Activated CD4-positive, alpha-beta T cell treated with anti-CD3 and anti-CD28 coated beads, Interleukin-2, amount 50 U/mL, for 16 hours (primary cell): Measurements from ENCODE around the gene HIC2.
"Not testable (repeated sequence)": the region's sequence is repeated elsewhere in the genome, so short reads cannot be mapped to it uniquely, and the experiment has no call there.

ENCODE experiments used
- DNase-seq: peaks from one replicate; pipeline ENCODE4 v3.0.0-alpha.2; 2020

Gene HIC2

DNA sequence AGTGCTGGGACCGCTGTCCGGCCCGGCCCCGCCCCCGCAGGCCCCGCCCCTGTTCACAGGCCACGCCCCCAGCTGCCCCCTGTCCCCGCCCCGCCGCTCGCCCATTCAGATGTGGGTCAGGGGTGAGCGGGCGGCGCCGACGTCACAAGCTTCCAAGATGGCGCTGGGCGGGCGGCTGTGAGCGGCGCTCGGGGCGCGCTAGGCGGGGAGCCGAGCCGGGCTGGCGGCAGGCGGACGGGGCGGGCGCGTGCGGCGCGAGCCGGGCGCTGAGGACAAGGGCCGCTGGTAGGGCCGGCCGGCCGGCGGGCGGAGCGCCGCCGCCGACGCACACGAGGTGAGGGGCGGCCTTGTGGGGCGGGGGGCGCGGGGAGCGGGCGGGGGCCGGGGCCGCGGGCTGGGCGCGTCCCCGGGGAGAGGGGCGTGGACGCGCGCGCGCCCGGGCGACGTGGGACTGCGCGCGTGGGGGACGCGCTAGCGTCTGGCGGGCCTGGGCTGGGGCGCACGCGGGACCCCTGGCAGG, at the start of gene HIC2:
Gene HIC2, plus strand, starts transcription at position 145 of the 520 bp plus-strand sequence. CDS start 25,461 bp downstream, outside the sequence.
- not testable (repeated sequence) for DNase-seq

DNA sequence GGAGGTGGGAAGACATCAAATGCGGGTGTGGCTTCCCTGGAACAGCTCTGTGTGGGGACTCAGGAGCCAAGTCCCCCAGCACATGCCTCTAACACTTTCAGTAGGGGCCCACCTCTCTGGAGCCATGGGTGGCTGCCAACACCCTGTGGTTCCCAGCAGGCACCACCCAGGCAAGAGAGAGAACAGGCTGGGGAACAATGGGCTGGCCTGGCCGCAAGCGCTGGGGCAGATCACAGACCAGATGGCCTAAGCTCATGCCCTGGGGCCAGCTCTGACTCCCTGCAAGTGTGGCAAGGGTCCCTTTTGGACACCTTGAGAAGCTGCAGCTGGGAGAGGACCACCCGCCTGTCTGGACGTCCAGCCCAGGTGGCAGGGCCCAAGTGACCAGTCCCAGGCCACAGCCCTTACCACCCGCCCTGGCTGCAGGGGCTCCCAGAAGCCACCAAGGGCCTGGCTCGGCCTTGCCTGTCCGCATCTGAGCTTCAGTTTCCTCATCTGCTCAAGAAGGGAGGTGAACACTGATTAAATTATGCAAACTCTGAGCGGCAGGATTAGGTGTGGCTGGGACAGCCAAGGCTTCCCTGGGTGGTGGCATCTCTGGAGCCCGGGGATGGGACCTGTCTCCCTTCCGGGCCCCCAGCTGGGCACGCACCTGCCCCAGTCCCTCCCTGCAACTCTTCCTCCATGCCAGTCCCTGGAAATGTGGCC, 48.4 kb upstream of the HIC2 start:
- not testable (repeated sequence) for DNase-seq

DNA sequence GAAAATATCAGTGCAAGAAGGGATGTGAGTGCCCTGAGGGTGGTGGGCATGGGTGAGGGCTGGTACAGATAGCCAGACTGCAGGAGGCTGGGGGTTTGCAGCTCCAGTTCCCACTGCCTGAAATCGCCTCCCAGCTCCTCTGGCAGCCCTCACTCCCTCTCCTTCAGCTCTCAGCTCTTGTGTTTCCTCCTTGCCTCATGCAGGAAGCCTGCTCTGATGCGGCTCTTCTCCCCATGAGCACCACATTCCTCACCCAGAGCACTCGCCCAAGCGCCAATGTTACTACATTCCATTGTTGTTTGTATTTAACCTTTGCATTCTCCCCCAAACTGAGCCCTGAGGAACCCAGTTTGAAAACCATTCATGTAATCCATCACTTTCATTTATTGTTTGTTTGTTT, 41.3 kb upstream of the HIC2 start:
- not testable (repeated sequence) for DNase-seq

DNA sequence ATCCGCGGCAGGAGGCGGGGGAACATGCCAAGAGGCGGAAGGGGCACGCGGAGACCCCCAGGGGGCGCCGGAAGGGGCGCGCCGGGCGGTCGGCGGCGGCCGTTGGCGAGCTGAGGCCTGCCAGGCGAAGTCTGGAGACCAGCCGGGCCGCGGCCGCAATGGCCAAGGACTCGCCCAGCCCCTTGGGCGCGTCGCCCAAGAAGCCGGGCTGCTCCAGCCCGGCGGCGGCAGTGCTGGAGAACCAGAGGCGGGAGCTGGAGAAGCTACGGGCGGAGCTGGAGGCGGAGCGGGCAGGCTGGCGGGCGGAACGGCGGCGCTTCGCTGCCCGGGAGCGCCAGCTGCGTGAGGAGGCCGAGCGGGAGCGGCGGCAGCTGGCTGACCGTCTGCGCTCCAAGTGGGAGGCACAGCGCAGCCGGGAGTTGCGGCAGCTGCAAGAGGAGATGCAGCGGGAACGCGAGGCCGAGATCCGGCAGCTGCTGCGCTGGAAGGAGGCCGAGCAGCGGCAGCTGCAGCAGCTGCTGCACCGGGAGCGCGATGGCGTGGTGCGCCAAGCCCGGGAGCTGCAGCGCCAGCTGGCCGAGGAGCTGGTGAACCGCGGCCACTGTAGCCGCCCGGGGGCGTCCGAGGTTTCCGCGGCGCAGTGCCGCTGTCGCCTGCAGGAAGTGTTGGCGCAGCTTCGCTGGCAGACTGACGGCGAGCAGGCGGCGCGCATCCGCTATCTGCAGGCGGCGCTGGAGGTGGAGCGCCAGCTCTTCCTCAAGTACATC, 33.3 kb upstream of the HIC2 start, which contains the start of gene RIMBP3B:
Gene RIMBP3B, plus strand, starts transcription at position 51 of the 767 bp plus-strand sequence. Its CDS starts 108 bp downstream, at position 159.
- not testable (repeated sequence) for DNase-seq

- not testable (repeated sequence) for DNase-seq
These were observed 32.5 kb upstream of the HIC2 start for GRCh38 chr22:21384468-21385357.

DNA sequence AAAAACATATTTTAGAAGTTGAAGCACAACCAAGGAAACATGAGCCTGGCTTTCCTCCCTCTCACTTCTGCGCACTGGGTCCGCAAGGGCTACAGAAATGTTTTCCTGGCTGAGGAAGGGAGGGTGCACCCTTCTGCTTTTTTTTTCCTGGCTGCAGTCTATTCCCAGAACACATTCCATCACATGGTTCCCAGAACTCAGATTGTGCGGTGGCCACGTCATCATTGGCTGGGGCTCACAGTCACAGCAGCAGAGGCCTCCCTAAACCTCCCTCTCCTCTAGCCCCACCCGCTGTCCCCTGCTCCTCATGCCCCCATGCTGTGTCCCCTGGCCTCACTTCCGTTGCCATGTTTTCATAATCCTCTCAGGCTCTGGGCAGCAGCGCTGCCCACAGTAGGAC, 27.7 kb upstream of the HIC2 start:
- DNase-seq, result not testable (repeated sequence)

GRCh38 chr22:21390013-21390412, 27.2 kb upstream of the HIC2 start:
- DNase-seq, result not testable (repeated sequence)

DNA sequence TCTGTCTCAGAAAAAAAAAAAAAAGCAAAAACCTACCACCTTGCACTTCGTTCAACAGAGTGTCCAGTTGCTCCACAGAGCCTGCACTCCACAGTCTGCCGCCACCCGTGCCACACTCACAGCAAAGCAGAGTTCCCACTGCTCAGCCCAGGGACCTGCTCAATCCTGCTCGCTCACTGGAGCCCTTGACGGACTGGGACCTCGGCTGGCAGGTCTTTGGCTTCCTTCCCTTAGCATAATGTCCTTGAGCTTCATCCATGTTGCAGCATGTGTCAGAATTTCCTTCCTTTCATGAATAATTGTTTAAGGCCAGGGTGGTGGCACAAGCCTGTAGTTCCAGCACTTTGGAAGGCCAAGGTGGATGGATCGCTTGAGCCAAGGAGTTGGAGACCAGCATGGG, 22.6 kb upstream of the HIC2 start:
- DNase-seq, result not testable (repeated sequence)

DNA sequence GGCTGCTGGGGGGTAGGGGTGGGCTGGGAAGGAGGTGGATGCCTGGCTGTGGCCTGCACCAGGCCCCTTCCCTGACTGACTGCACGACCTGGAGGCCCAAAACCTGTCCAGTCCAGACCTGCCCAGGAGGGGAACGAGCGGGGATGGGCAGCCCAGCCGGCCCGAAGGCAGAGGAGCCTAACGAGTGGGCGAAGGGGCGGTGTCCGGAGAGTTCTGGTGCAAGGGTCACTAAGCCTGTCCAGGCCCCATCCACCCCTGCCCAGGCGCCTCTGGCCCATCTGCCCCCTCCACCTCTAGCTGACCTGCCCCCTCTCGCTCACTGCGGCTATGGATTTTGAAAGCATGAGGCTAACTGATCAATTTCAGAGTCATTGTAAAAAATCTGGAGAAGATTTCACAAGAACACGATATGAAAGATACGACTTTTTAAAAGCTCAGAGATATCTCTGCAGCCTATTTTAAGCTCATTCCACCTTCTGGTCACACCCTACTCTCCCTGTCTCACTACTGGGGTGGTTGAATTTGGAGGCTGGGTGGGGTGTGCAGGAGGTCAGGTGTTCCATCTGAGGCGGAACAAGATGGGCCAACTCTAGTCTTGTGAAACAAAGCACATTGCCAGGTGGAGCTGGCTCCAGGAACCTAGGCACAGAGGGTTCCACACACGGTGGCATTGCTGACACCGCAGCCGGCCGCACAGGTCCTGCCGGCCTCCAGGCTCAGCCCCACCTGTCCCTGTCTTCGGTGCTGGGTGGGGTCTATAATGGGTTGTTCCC, 15.8 kb upstream of the HIC2 start:
- DNase-seq, result not testable (repeated sequence)

DNA sequence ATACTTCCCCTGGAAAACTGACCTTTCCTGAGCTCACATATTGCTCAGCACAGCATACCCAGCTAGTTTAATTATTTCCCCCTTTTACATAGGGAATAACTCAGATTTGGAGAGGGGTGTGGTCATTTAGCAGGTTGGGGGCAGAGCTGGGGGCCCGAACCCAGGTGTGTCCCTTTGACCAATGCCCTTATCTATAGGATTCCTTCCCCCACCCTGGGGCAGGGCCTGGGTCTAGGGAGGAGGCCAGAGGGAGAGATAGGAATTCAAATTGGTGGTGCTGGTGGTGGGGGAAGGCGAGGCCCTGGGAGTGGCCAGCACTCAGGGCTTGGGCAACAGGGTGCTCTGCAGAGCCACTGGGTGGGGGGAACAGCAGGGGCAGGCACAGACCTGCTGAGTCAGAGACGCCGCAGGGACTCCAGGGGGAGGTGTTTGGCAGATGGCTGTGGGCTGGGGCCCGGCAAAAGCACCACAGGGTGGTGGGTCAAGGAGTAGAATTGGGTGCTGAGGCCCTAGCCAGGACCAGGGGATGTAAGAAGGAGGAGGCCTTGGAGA, 14.3 kb upstream of the HIC2 start:
- DNase-seq, result not testable (repeated sequence)

DNA sequence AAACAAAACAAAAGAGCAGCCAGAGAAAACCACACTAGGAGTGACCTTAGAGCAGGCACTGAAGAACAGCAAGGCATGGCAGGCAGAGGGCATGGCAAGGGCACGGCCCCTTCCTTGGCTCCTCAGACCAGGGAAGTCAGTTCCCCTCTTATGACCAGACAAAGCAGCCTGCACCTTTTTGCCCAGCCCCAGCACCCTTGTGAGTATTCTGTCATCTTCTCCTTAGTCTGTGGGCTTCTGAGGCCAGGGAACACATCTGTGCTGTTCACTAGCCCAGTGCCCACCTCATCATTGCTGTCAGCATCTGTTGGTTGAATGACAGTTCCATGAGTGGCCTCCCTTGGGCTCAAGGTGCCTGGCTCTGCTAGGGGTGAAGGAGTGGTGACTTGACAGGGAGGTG, 10.0 kb upstream of the HIC2 start:
- DNase-seq, result not testable (repeated sequence)

GRCh38 chr22:21407792-21408191, 9.4 kb upstream of the HIC2 start:
- not testable (repeated sequence) for DNase-seq

DNA sequence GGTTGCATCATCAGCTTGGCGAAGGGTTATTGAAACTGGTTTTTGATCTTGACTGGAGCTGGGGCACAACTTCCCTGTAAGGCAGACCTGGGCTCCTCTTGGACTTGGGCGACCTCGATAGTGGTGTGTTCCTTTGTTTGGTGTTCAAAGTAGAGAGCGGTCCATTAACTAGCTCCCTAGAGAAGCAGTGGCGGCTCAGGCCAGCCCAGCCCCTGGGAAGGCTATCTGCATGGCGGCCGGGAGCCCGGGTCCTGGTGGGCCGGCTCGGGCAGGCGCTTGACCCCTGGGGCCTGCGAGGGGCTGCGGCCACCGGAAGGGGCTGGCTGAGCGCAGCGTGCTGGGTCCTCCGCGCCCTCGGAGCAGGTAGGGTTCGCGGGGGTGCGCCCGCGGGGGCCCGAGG, 796 bp upstream of the HIC2 start:
- not testable (repeated sequence) for DNase-seq

GRCh38 chr22:21417853-21418252, 682 bp downstream of the HIC2 start:
- not testable (repeated sequence) for DNase-seq

DNA sequence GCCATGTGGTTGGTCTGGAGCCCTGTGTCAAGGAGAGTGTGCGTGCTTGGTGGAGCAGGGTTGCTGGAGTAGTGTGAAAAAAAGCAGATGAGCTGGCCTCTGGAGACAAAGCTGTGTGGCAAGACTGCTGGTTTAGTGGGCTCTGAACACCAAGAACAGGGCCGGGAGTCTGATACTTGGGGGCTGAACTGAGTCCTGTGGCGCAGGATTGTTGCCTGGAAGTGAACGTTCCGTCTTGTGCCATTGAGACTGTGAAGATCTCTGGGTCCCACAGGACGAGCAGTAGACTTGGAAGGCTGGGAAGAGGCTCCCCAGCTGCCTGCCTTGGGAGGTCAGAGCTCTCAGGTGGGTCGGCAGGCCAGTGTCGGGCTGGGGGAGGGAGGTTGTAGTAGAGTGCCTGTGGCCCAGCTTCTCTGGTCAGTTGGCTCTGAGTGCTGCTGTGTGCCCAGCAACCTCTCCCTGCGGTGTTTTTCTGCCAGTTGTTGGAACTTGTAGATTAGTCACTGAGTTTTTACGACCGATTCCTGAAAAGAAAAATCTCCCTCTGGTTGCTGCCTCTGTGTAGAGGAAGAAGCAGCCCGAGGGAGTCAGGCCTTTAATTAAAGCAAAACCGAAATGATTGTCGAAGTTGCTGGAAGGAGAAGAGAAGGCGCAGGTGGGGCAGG, 1.9 kb downstream of the HIC2 start:
- not testable (repeated sequence) for DNase-seq

DNA sequence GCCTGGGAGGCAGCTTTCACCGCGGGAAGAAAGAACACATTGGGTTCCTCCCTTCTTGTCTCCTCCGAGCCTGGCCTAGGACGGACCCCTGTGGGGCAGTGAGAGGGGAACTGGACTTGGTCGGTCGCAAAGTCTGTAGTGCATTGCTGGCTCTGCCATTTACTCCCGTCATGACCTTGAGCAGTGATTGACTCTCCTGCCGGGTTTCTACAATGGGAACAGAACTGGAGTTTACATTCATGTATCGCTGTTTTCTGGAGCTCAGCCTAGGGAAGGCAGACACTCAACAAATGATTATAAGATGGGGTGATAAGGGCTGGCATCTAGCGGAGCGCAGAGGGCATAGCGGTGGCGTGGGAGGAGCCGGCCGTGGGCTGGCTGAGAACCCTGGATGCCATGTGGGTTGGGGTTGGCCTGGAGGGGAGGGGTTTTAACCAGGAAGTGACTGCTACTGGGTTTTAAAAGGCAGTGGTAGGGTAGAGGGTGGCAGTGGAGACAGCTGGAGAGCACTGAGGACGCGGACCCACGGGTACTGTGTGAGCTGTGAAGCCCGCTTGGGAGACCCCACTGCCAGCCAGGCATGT, 3.1 kb downstream of the HIC2 start:
- not testable (repeated sequence) for DNase-seq

GRCh38 chr22:21424084-21424709, 7.0 kb downstream of the HIC2 start:
- DNase-seq, result not testable (repeated sequence)

DNA sequence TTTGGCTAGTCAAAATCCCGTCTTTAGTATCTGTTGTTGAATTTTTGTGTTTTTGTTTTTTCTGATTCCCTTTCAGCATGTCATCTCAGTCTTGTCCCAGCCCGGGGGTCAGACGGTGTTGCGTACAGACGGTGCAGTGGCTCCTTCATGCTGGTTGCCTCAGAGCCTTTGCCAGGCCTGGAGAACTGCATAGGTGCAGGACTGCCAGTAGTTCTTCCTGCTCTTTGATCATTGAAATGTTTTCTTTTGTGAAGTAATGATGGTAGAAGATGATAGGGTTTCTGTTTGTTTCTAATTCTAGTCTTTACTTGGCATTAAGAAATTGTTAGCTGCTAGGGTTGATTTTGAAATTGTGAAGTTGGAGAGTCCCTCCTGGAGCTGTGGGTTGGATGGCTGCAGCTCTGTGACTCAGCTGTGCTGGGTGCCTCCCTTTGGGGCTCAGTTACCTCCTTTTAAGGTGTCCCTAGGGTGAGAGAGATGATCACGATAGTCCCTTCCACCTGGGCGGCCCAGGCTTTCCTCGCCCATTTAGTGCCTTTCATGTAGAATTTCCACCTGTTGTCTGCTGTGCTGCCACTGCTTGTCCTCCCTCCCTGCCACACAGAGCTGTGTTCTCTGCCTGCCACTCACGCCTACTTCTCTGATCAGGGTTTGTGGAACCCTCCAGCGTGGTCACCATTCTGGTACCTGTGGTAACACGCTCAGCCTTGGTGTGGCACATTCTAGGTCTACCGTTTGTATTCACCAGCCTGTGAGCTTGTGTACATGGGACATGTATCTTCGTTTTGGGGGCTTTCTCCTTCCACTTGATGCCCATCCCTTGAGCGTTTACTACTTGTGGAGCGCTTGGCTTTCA, 17.4 kb downstream of the HIC2 start:
- not testable (repeated sequence) for DNase-seq
